Measurements from ENCODE around the gene POU2AF2.
"Not testable (repeated sequence)": the region's sequence is repeated elsewhere in the genome, so short reads cannot be mapped to it uniquely, and the experiment has no call there.

The POU2AF2 gene

GRCh38 chr11:111245425-111245824 lies at the start of gene POU2AF2:
TSS of gene POU2AF2 (plus strand) at chr11:111245725. CDS start at chr11:111245854, 129 bp downstream.
- no peak for DNase-seq (ENCODE audit: low spot score)

DNA sequence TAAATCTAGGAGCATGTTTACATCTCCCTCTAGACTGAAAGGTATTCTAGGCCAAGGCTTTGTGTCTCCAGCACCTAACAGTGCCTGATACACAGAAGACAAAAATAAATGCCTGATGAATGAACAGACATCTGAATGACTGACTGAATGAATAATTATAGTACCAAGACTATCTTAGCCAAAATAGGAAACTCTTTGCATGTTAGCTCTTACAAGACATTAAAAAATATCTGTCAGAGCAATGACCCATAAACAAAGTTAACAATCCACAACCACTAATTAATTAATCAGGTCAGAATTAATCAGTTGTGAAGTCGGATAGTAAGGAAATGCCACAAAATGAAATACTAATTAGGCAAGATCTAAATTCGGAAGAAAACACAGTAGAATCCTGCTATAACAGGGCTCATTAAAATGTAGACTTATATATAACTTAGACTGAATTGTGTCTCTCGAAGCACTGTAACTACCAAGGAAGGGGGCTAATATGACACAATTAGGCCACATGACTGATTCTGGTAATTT lies 45.5 kb upstream of the POU2AF2 start:
- DNase-seq (ENCODE audit: low spot score) = no peak

DNA sequence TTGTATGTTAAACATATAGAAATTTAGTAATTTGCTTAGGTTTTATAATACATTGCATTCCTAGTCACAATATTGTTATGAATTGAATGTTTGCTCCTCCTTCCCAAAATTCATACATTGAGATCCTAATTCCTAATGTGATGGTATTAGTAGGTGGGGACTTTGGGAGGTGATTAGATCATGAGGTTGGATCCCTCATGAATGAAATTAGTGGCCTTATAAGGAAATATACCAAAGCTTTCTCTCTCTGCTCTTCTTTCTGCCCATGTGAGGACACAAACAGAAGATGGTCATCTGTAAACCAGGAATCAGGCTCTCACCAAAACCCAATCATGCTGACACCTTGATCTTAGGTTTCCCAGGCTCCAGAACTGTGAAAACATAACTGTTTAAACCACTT lies 41.3 kb upstream of the POU2AF2 start:
- no peak for DNase-seq (ENCODE audit: low spot score)

DNA sequence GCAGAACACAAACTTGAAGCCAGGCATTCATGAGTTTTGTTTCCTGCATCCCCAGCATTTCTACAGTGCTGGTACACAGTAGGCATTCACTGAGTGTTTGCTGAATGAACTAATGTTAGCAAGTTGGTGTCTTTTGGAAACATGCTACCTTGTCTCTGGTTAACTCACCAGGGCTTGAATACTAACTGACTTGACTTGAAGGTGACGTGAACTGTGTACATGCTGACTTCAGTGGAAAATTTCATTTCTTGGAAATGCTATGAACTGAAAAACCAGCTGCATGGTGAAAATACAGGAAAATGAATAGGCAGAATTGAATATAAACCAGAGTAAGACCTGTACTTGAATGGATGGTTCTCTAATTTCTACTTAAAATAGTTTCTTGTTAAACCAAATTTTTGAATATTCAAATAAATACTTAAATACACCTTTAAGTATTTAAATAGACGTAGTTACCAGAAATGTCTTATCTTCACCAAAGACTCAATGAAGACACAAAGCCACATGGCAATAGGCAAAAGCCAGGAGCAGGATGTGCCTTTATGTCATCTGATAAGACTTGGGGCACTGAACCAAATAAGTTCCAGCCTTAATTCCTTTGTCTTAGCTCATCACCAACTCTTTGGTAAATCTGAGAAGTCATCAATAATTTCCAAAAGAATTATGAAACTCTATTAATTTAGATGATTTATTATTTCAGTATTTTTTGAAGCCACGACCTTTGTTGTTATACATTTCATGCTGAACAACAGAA lies 39.7 kb upstream of the POU2AF2 start:
- DNase-seq (ENCODE audit: low spot score) = no peak

DNA sequence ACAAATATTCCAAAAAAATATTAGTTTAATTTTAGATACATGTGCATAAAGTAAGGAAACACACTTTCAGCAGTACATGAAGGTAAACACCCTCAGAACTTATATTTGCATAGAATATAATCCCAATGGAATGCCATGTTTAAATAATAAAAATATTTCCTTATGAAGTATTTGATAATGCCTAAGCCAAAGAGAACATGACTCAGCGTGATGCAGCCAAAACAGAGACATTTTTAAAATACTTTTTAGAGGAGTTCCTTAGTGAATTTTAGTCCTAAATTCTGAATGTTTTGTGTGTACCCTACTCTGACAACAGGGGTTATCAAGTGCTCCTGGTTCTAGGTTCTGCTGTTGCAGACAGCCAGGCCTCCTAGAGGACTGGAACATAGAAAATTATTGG lies 39.1 kb upstream of the POU2AF2 start:
- DNase-seq (ENCODE audit: low spot score) = no peak

DNA sequence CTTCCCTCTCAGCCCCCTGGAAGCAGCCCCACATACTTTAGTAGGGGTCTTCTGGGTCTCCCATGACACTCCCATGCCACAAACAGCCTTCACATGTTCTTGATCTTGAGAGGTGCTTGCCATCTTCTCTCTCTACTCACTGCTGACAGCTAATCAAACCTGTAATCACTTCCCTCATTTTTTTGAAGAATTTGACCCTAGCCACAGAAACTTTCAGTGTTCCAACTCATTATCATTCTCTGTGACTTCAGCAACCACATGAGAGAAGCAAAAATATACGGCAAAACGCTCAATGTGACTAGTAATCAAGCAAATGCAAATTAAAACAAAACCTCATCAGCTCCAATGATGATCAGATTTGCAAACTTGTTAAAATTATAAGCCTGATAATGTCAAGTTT lies 38.3 kb upstream of the POU2AF2 start:
- no peak for DNase-seq (ENCODE audit: low spot score)

DNA sequence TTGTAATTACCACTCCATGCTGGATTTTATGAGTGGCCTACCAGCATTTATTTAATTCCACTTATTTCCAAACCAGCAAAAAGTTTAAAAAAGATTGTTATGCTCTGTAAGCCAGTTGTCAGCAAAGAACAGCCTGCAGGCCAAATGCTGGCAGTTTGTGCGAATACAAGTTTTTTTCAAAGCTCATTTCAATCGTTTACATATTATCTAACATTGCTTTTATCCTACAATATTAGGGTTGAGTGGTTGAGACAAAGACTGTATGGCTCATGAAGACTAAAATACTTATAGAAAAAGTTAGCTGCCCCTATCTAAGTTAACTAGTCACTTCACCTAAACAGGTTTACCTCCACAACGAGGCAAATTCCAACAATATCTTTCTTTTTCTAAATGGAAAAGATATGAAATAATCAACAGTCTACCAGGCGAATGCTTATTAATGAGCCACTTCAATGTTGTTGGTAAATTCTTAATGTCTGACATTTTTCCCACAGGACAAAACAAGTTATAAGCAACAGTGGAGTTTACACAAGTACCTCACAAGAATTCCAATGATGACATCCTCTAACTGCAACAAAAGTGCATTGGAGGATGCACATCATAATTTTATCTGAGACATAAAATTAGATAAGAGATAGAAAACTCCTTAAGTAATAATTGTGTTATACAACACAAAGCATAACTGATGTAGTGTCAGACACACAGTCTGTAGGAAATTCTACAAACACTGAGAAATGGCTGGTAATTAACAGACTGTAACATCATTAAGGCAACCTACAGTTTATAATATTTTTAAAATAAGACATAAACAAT lies 35.8 kb upstream of the POU2AF2 start:
- DNase-seq (ENCODE audit: low spot score) = no peak

DNA sequence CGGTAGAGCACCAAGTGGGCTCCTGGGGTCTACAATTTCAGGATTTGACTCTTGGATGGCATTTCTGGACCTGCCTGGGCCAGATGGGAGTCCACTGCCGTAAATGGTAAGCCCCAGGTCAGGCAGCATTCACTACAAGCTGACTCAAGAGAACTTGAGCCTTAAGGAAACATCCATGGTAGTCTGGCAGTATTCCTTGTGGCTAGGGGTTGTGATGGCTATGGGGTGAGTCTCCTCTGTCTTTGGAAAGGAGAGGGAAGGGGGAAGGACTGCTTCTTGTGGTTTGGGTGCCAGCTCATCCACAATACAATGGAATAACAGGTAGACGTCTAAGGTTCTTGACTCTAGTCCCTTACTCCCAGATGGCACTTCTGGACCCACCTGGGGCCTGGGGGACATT lies 32.3 kb upstream of the POU2AF2 start:
- no peak for DNase-seq (ENCODE audit: low spot score)

- no peak for DNase-seq (ENCODE audit: low spot score)
Observed at GRCh38 chr11:111220721-111221120, 24.8 kb upstream of the POU2AF2 start.

DNA sequence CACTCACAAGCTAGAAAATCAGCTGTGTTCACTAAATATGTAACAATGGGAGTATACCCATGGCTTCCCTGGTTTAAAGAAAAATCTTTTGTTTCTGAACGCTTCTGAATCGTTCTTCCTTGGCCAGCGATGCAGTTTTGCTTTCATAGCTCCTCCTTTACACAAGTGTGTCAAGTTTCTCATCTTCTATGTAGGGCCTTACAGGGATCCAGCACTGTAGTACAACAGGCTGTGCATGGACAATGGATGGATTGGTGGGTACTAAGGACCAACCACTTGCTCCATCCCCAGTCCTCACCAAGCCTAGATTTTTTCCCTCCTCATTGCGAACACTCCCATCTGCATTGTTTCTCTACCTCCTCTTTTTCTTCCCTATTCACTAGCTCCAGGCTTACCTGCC lies 24.3 kb upstream of the POU2AF2 start:
- DNase-seq (ENCODE audit: low spot score) = no peak

- DNase-seq (ENCODE audit: low spot score) = not testable (repeated sequence)
Observed at GRCh38 chr11:111221936-111222335, 23.6 kb upstream of the POU2AF2 start.

GRCh38 chr11:111222821-111223455 lies 22.6 kb upstream of the POU2AF2 start:
- DNase-seq (ENCODE audit: low spot score) = not testable (repeated sequence)

DNA sequence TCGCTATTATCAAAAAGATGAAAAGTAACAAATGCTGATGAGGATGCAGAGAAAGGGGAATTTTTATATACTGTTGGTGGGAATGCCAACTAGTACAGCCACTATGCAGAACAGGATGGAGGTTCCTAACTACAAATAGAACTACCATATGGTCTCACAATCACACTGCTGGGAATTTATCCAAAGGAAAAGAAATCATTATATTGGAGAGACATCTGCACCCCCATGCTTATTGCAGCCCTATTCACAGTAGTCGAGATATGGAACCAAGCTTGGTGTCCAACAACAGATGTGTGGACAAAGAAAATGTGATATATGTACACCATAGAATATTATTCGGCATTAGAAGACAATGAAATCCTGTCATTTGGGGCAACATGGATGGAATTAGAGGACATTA lies 19.6 kb upstream of the POU2AF2 start:
- no peak for DNase-seq (ENCODE audit: low spot score)

GRCh38 chr11:111229604-111230003 lies 15.9 kb upstream of the POU2AF2 start:
- no peak for DNase-seq (ENCODE audit: low spot score)

- DNase-seq (ENCODE audit: low spot score) = no peak
Observed at GRCh38 chr11:111230122-111230465, 15.4 kb upstream of the POU2AF2 start.

DNA sequence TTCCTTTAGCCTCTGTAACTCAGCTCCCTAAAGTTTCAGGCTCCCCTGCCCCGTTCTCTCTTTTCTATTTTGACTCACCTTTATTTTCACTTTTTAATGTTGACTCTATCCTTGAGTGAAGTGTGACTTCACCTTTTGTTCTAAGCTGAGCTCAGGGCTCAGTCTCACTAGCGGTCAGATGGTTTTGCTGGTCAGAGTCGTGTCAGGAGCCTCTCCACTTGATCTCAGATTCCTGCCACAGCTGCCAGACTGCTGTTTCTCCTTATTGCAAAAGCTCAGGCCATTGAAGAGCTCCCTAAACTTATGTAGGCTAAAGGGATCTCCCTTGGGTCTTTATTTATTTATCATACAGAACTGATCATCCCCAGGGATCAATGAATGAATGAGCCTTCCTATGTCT lies 13.7 kb upstream of the POU2AF2 start:
- no peak for DNase-seq (ENCODE audit: low spot score)

DNA sequence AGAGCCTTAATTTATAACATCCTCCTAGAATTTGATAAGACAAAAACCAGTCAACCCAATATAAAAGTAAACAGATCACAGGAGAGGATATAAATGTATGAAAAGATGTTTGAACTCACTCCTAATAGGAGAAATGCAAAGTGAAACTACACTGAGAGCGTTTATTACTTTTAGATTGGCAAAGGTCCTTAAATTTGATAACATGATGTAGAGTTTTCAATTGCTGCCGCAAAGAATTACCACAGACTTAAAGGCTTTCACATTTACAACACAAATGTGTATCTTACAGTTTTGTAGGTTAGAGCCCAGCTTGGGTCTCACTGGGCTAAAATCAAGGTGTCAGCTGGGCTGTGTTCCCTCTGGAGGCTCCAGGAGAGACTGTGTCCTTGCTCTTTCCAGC lies 9.1 kb upstream of the POU2AF2 start:
- DNase-seq (ENCODE audit: low spot score) = no peak

GRCh38 chr11:111237926-111238325 lies 7.6 kb upstream of the POU2AF2 start:
- no peak for DNase-seq (ENCODE audit: low spot score)

DNA sequence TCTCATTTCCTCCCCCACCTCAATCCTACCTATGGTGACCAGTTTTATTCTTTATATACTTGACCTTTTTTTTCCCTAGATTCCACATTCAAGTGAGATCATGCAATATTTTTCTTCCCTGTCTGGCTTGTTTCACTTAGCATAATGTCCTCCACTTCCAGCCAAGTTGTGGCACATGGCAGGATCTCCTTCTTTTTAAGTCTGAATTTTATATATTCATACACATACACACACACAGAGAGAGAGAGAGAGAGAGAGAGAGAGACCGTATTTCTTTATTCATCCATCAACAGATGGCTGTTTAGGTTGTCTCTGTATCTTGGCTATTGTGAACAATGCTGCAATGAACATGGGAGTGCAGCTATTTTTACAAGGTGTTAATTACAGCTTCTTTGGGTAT lies 1.4 kb downstream of the POU2AF2 start:
- DNase-seq (ENCODE audit: low spot score) = no peak

DNA sequence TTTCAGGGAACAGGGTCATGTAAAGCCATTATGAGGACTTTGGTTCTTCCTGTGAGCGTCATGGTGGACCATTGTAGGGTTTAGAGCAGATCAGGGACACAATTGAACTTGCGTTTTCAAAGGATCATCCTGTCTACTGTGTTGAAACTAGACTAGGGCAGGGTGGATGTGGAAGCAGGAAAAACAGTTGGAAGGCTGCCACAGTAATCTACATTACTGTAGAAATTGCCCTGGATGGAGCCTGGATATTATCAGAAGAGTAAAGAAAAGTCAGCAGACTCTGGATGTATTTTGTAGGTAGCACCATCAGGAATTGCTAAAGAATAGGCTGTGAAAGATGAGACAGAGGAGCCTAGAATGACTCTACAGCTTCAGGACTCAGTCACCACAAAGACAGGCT lies 5.4 kb downstream of the POU2AF2 start:
- no peak for DNase-seq (ENCODE audit: low spot score)

GRCh38 chr11:111253131-111253530 lies 7.6 kb downstream of the POU2AF2 start:
- no peak for DNase-seq (ENCODE audit: low spot score)

DNA sequence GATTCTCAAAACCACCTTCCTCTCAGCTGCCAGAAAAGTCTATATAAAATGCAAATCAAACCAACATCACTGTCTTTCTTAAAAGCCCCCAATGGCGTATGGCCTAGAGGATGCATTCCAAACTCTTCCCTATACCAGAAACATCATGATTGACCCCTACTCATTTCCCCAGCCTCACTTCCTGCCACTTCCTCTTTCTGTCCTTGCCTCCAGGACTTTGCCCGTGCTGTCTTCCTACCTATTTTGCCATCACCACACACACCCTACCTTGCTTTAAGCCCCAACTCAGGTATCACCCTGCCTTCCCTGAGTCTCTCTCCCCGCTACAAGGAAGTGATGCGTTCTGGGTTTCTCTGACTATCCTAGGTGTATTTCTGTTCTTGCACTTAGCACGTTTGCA lies 8.1 kb downstream of the POU2AF2 start:
- DNase-seq (ENCODE audit: low spot score) = no peak

GRCh38 chr11:111258046-111258445 lies 12.5 kb downstream of the POU2AF2 start:
- no peak for DNase-seq (ENCODE audit: low spot score)
